Naive thymus-derived CD4-positive, alpha-beta T cell (primary cell): ENCODE measurements around the gene XYLT1. TPM values are rescaled to one million over a fixed set of nuclear protein-coding genes. Genes with fewer than 3 reads are reported as not detected.

Experiments
- ATAC-seq: fragments of 150-1000 bp; cut with Tn5 transposase; 2 replicates; pipeline ENCODE4 v1.10.0; 2021; ENCODE audit warnings: mild to moderate bottlenecking, moderate library complexity
- CTCF ChIA-PET: fragments of 350-600 bp; sonication (Branson Sonifier 250); formaldehyde crosslinking; loops from one replicate; lab custom pipeline; 2021; ENCODE audit warnings: antibody characterized with exemption; lab: Charles Lee
- POLR2A ChIA-PET: fragments of 350-600 bp; sonication (Branson Sonifier 250); formaldehyde crosslinking; loops from one replicate; lab custom pipeline; 2021; ENCODE audit warnings: antibody characterized with exemption, inconsistent platforms; lab: Charles Lee
- DNase-seq, 9 donors: peaks; one replicate each; pipeline versions ENCODE4 v3.0.0 to v3.0.0-alpha.2; 2020 to 2022; ENCODE audit warnings: mixed read lengths in 1 of 9
- H3K27ac ChIP-seq: one replicate; pipeline ENCODE4 v1.7.0; 2013; ENCODE audit warnings: mild to moderate bottlenecking, low read depth, low read length, moderate library complexity
- H3K27me3 ChIP-seq, 2 donors: one replicate each; pipeline ENCODE4 v1.7.0; 2013; ENCODE audit warnings: low read length in 2 of 2, mild to moderate bottlenecking in 2 of 2, moderate library complexity in 2 of 2; ENCODE audit not compliant: control insufficient read depth in 2 of 2, insufficient read depth in 2 of 2
- H3K36me3 ChIP-seq, 3 experiments: 1 replicate in 2 of 3; 2 replicates in 1 of 3; pipeline ENCODE4 v1.7.0; 2013; ENCODE audit warnings: low read length in 3 of 3, mild to moderate bottlenecking in 3 of 3, moderate library complexity in 1 of 3; ENCODE audit not compliant: insufficient read depth in 3 of 3, control insufficient read depth in 2 of 3
- H3K4me1 ChIP-seq, 2 donors: one replicate each; pipeline ENCODE4 v1.7.0; 2013; ENCODE audit warnings: low read length in 2 of 2, mild to moderate bottlenecking in 2 of 2, moderate library complexity in 1 of 2; ENCODE audit not compliant: control insufficient read depth in 2 of 2, insufficient read depth in 2 of 2
- H3K4me3 ChIP-seq: 2 replicates; pipeline ENCODE4 v1.7.0; 2013; ENCODE audit warnings: mild to moderate bottlenecking, low read length
- H3K9me3 ChIP-seq, 3 experiments: 1 replicate in 2 of 3; 2 replicates in 1 of 3; pipeline ENCODE4 v1.7.0; 2013; ENCODE audit warnings: low read length in 3 of 3; ENCODE audit not compliant: control insufficient read depth in 2 of 3
- H3K27ac Mint-ChIP-seq, 9 donors: one replicate each; pipeline ENCODE4 v1.8.0; 2020 to 2022; ENCODE audit warnings: mixed read lengths in 9 of 9, mild to moderate bottlenecking in 8 of 9, moderate library complexity in 5 of 9, inconsistent platforms in 2 of 9
- H3K27me3 Mint-ChIP-seq, 5 donors: one replicate each; pipeline ENCODE4 v1.8.0; 2021 to 2022; ENCODE audit warnings: mixed read lengths in 5 of 5, mild to moderate bottlenecking in 1 of 5
- H3K36me3 Mint-ChIP-seq, 5 donors: one replicate each; pipeline ENCODE4 v1.8.0; 2020 to 2022; ENCODE audit warnings: mixed read lengths in 5 of 5, mild to moderate bottlenecking in 3 of 5, inconsistent platforms in 1 of 5
- H3K4me1 Mint-ChIP-seq, 7 donors: one replicate each; pipeline ENCODE4 v1.8.0; 2020 to 2022; ENCODE audit warnings: mixed read lengths in 7 of 7, mild to moderate bottlenecking in 3 of 7, inconsistent platforms in 1 of 7
- H3K4me3 Mint-ChIP-seq, 10 donors: one replicate each; pipeline ENCODE4 v1.8.0; 2020 to 2022; ENCODE audit warnings: mild to moderate bottlenecking in 10 of 10, mixed read lengths in 10 of 10, moderate library complexity in 6 of 10, inconsistent platforms in 2 of 10
- H3K9me3 Mint-ChIP-seq, 11 donors: one replicate each; pipeline ENCODE4 v1.8.0; 2020 to 2022; ENCODE audit warnings: mixed read lengths in 11 of 11, mild to moderate bottlenecking in 4 of 11, inconsistent platforms in 1 of 11, moderate library complexity in 1 of 11
- intact Hi-C, 2 donors: fragments of 100-400 bp; cut with micrococcal nuclease; formaldehyde crosslinking; loops; one replicate each; pipeline ENCODE4 v1.15.1; 2023
- polyA plus RNA-seq, 2 donors: library from polyadenylated mRNA; unstranded; fragments of 300-500 nt; fragmentation: Illumina TruSeq; gene quantifications; one replicate each; pipeline ENCODE4 v1.2.3, GENCODE V29; 2021
- total RNA-seq, 6 experiments: library from RNA in 5 of 6; stranded (reverse) in 5 of 6; gene quantifications; 1 replicate in 5 of 6; 2 replicates in 1 of 6; pipeline ENCODE4 v1.2.3 and lab custom pipeline; 2021 to 2026

The XYLT1 gene, protein sequence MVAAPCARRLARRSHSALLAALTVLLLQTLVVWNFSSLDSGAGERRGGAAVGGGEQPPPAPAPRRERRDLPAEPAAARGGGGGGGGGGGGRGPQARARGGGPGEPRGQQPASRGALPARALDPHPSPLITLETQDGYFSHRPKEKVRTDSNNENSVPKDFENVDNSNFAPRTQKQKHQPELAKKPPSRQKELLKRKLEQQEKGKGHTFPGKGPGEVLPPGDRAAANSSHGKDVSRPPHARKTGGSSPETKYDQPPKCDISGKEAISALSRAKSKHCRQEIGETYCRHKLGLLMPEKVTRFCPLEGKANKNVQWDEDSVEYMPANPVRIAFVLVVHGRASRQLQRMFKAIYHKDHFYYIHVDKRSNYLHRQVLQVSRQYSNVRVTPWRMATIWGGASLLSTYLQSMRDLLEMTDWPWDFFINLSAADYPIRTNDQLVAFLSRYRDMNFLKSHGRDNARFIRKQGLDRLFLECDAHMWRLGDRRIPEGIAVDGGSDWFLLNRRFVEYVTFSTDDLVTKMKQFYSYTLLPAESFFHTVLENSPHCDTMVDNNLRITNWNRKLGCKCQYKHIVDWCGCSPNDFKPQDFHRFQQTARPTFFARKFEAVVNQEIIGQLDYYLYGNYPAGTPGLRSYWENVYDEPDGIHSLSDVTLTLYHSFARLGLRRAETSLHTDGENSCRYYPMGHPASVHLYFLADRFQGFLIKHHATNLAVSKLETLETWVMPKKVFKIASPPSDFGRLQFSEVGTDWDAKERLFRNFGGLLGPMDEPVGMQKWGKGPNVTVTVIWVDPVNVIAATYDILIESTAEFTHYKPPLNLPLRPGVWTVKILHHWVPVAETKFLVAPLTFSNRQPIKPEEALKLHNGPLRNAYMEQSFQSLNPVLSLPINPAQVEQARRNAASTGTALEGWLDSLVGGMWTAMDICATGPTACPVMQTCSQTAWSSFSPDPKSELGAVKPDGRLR
- 10 to 100 TPM; 29.6 to 50.4 (median 48.6) TPM for total RNA-seq
- 1 to 10 TPM; 1.9 to 2.0 TPM for polyA plus RNA-seq
- total RNA-seq (lab: John Stamatoyannopoulos, UW), result 77.4 reads per million, percentile 80 among the genes with 10 or more reads in this experiment

DNA sequence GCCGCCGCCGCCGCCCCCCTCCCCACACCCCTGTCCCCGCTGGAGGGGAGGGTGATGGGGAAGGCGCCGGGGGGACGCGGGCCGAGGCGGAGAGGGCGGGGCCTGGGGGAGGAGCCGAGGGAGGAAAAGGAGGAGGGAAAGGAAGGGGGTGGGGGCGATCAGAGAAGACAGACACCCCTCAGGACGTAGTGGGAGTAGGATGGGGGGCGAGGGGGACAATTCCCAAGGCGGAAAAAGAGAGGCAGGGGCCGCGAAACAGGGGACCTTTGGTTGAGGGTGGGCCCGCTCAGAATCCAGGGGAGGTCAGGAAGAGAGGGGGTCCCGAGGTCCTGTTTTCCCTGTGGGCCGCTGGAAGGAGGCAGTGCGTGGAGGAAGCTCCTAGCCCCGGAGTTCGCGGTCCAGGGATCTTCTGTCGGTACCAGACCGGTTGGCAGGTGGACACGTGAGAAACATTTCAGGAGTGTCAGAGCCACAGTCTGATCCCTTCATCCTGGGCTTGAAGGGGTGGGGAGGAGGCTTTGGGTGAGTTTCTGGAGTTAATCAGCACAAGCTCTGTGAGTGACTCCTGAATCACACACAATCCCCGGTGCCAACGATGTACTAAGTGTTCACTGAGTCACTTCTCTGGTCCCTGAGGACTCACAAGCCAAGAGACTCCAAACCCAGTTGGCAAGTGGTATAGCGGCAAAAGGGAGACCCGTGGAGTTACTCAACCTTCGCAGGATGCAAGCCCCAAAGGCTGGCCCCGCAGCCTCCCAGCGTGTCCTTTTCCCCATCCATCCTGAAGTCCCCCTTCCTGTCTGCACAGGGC, at the start of gene XYLT1:
Gene XYLT1, minus strand, starts transcription at position 53 of the 811 bp plus-strand sequence. CDS start 164 bp downstream, outside the sequence.
- Mint-ChIP-seq H3K27me3 (peaks cover 0 to 10% (median 0%) of the 10 kb centered on the region in 5 donors), H3K4me3 (peak within 1 kb of the TSS; percentile 84 to 98 (median 95)), H3K4me1 (peaks cover 48 to 64% (median 55%) of the 10 kb centered on the region in 7 donors), H3K27ac (peak within 1 kb of the TSS; percentile 85 to 97 (median 90)), H3K36me3 (peaks cover 0 to 25% (median 2%) of the 10 kb centered on the region in 5 donors), H3K9me3 (peaks cover 0 to 3% (median 0%) of the 10 kb centered on the region in 11 donors)
- intact Hi-C loops, result loop anchor here (1.0 to 5.0 kb wide), 7 partner anchors 18 to 458 kb away; no protein-coding TSS in a partner anchor
- Histone ChIP-seq H3K4me1 (peaks cover 29 to 36% of the 10 kb centered on the region in 2 donors), H3K9me3 (no peaks in the 10 kb centered on the region), H3K36me3 (no peaks in the 10 kb centered on the region), H3K4me3 (peak within 1 kb of the TSS; percentile 58), H3K27ac (peak within 1 kb of the TSS; percentile 69), H3K27me3 (no peaks in the 10 kb centered on the region)
- ATAC-seq (peak; percentile 60), DNase-seq (peak in 8 of 9 donors; percentile 30 to 59 (median 43))
- ChIA-PET CTCF (interaction anchor here (0.6 kb wide), 1 partner anchor 195 kb away, joined by 3 read pairs; no protein-coding TSS in a partner anchor), POLR2A (no interaction called here)

DNA sequence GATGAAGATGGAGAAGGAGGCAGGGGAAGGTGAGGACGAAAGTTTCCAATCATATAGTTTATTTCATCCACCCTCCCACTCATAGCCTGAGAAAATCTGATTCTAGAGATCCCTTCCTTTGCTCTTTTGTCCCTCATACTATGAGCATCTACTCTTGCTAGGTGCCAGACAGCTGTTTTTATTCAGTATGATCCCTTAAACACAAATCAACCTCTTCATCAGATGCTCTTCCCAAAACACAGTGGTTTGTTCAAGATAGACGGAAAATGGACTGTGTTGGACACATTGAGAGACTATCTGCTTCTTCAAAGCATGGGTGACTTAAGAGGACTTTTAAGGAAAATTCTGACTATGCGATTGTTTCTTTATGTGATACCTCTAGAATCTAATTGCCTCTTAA, 49.4 kb upstream of the XYLT1 start:
- H3K36me3 ChIP-seq, result no peaks in the 10 kb centered on the region
- no peaks in the 10 kb centered on the region for H3K4me1 ChIP-seq
- DNase-seq (no peak), ATAC-seq (no peak)
- no peak overlapping the region for H3K4me3 ChIP-seq
- H3K27ac ChIP-seq, result no peak overlapping the region
- Mint-ChIP-seq H3K36me3 (no peaks in the 10 kb centered on the region), H3K4me3 (no peak overlapping the region), H3K27ac (no peak overlapping the region), H3K27me3 (peaks cover 0 to 41% (median 13%) of the 10 kb centered on the region in 5 donors), H3K4me1 (peaks cover 0 to 5% (median 0%) of the 10 kb centered on the region in 7 donors), H3K9me3 (no peaks in the 10 kb centered on the region)
- intact Hi-C loops, result loop anchor here in 1 of 2 donors (10.0 kb wide), 1 partner anchor 505 kb away; no protein-coding TSS in a partner anchor
- no peaks in the 10 kb centered on the region for H3K9me3 ChIP-seq
- CTCF ChIA-PET, result no interaction called here
- POLR2A ChIA-PET, result no interaction called here
- H3K27me3 ChIP-seq, result no peaks in the 10 kb centered on the region

DNA sequence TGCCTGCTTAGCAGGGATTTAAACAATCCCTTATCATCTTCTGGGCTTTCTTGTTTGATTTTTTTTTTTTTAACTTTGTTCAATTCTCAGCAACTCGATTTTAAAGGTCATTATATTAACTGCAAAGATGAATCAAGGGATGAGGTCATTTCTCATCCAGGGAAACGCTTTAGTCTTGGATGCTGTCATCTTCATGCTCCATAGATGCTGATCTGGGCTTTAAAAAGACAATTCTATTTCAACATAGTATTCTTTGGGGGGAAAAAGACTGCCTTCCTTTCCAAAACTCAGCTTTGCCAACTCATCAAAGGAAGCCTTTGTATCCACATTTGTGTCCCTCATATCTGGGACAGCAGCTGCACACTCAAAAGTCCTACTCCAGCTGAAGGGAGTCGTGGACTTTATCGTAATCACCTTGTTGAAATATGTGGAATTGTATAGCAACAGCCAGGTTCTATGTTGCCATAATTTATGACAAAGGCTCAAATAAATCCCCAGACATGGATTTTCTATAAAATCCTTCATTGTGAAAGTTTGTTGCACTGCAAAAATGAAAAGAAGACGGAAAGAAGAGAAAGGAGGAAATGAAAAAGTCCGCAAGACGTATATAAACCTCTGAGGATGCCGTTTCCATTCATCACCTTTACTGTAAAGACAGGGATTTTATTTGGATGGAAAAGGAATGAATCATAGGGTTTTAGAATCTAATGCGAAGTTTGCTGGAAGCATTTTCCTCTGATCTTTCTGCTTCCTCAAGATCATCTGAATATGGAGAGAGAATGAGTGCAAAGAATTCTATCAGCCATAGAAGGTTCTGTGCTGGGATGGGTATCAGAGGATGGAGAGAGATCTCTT, 48.6 kb upstream of the XYLT1 start:
- H3K36me3 ChIP-seq, result no peaks in the 10 kb centered on the region
- peaks cover under 1 to 41% (median 14%) of the 10 kb centered on the region in 5 donors for H3K27me3 Mint-ChIP-seq
- ATAC-seq (no peak), DNase-seq (no peak)
- H3K4me3 ChIP-seq, result no peak overlapping the region
- peaks cover 0 to 5% (median 0%) of the 10 kb centered on the region in 7 donors for H3K4me1 Mint-ChIP-seq
- CTCF ChIA-PET, result no interaction called here
- H3K27ac Mint-ChIP-seq, result no peak overlapping the region
- H3K9me3 Mint-ChIP-seq, result no peaks in the 10 kb centered on the region
- intact Hi-C loops, result no loop called here
- H3K36me3 Mint-ChIP-seq, result no peaks in the 10 kb centered on the region
- H3K4me1 ChIP-seq, result no peaks in the 10 kb centered on the region
- H3K9me3 ChIP-seq, result no peaks in the 10 kb centered on the region
- no peak overlapping the region for H3K27ac ChIP-seq
- no peak overlapping the region for H3K4me3 Mint-ChIP-seq
- POLR2A ChIA-PET, result no interaction called here
- H3K27me3 ChIP-seq, result no peaks in the 10 kb centered on the region

DNA sequence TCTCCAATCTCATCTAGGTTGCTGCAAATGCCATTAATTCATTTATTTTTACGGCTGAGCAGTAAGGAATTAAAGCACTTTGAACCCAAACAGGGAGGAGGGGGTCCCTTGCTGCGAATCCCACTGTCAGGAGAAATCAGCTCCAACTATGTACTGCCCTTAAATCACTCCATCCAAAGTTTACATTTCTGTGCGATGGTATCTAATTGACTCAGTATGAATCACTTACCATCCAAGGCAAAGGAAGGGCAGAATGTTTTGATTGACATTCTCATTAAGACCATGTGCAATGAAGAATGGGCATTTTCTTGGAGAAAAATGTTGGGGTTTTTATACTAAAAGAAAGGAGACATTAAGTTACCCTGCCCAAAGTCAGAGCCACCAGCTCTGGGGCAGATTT, 47.7 kb upstream of the XYLT1 start:
- Histone ChIP-seq H3K4me3 (no peak overlapping the region), H3K27ac (no peak overlapping the region), H3K4me1 (no peaks in the 10 kb centered on the region), H3K36me3 (no peaks in the 10 kb centered on the region), H3K9me3 (no peaks in the 10 kb centered on the region), H3K27me3 (no peaks in the 10 kb centered on the region)
- Mint-ChIP-seq H3K4me1 (peaks cover 0 to 5% (median 0%) of the 10 kb centered on the region in 7 donors), H3K4me3 (no peak overlapping the region), H3K36me3 (no peaks in the 10 kb centered on the region), H3K9me3 (no peaks in the 10 kb centered on the region), H3K27ac (no peak overlapping the region), H3K27me3 (peaks cover 5 to 35% (median 19%) of the 10 kb centered on the region in 5 donors)
- ChIA-PET POLR2A (no interaction called here), CTCF (no interaction called here)
- intact Hi-C loops, result no loop called here
- DNase-seq (no peak), ATAC-seq (no peak)

DNA sequence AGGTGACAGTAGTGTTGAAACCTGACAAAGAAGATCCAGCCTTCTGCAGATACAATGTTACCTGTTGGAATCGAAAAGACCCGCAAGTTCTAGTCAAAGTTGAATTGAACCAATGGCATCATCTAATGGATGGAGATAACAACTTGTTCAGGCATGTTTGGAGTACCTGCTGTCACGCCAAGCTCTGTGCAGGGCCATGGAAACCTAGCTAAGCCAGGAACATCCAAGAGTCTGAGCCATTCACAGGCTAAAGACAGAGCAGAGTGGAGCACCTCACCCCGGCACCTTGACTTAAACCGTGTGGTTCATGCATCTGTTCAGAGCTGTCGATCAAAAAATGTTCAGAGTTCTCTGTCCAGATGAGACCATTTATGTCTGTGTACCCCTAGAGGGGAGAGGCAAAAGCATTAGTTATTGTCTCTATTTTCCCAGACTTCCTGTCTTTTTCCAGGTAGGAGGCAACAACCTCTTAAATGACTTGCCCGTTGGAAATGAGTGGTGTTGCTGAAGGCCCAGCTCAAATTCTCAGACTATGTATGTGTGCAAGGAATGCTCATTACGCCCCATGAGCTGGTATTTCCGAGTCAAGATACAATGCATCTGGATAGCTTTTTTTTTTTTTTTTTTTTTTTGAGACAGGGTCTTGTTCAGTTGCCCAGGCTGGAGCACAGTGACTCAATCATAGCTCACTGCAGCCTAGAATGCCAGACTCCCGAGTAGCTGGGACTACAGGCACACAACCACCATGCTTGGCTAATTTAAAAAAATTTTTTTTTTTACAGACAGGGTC, 44.9 kb upstream of the XYLT1 start:
- Histone ChIP-seq H3K27ac (no peak overlapping the region), H3K4me1 (no peaks in the 10 kb centered on the region), H3K9me3 (no peaks in the 10 kb centered on the region), H3K36me3 (no peaks in the 10 kb centered on the region), H3K27me3 (no peaks in the 10 kb centered on the region), H3K4me3 (no peak overlapping the region)
- Mint-ChIP-seq H3K9me3 (peaks cover 0 to 2% (median 0%) of the 10 kb centered on the region in 11 donors), H3K4me3 (no peak overlapping the region), H3K4me1 (peaks cover 0 to 5% (median 0%) of the 10 kb centered on the region in 7 donors), H3K27ac (no peak overlapping the region), H3K27me3 (peaks cover 5 to 36% (median 19%) of the 10 kb centered on the region in 5 donors), H3K36me3 (no peaks in the 10 kb centered on the region)
- DNase-seq (no peak), ATAC-seq (no peak)
- intact Hi-C loops, result no loop called here
- ChIA-PET POLR2A (interaction anchor here (0.6 to 0.7 kb wide), 2 partner anchors 32 to 150 kb away, joined by 3 read pairs; no protein-coding TSS in a partner anchor), CTCF (no interaction called here)
